Measurements from ENCODE around the gene KCNJ6.

Gene KCNJ6

GRCh38 chr21:37696936-37697335 is 219.3 kb downstream of the KCNJ6 start:
- H3K4me3 ChIP-seq (ENCODE audit: low read depth, low read length), result no peak overlapping the region
- no peak for DNase-seq (ENCODE audit: low read depth)
- TF ChIP-seq, protein P1, sequence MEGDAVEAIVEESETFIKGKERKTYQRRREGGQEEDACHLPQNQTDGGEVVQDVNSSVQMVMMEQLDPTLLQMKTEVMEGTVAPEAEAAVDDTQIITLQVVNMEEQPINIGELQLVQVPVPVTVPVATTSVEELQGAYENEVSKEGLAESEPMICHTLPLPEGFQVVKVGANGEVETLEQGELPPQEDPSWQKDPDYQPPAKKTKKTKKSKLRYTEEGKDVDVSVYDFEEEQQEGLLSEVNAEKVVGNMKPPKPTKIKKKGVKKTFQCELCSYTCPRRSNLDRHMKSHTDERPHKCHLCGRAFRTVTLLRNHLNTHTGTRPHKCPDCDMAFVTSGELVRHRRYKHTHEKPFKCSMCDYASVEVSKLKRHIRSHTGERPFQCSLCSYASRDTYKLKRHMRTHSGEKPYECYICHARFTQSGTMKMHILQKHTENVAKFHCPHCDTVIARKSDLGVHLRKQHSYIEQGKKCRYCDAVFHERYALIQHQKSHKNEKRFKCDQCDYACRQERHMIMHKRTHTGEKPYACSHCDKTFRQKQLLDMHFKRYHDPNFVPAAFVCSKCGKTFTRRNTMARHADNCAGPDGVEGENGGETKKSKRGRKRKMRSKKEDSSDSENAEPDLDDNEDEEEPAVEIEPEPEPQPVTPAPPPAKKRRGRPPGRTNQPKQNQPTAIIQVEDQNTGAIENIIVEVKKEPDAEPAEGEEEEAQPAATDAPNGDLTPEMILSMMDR (conservative IDR thresholded peaks at IDR 0.05; ENCODE audit: low read depth, low read length), result no peak

- TF ChIP-seq, protein P1 (conservative IDR thresholded peaks at IDR 0.05; ENCODE audit: low read depth, low read length), result no peak
- H3K4me3 ChIP-seq (ENCODE audit: low read depth, low read length), result no peak overlapping the region
- no peak for DNase-seq (ENCODE audit: low read depth)
Observed at GRCh38 chr21:37695111-37695510, 221.1 kb downstream of the KCNJ6 start.

DNA sequence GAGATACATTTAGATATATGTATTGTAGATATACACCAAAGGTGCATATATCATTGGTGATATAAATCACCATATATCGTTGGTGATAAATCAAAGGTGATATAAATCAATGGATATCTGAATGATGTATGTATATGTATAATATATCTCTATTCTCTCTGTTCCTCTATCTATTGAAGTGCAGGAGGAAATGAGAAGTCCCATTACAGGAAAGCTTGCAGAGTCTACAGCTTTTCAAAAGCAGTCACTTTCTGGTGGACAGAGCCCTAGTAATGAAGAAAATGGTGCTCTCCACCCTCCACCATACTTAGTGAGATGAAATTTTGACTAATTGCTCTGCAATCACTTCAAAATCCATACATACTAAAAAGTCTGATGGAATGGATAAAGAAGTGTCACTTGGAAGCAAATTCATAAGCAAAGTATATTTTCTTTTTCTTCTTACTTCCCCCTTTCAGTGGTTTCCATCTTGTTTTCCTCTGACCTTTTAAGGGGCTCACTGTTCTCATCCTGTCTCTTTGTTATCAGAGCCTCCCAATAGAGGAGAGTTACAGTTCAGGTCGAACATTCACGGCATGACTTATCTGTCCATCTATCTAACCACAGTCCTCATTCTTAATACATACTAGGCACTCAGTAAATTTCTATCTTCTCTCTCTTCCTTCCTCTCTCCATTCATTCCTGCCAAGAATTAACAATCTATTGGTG is 227.2 kb downstream of the KCNJ6 start:
- TF ChIP-seq, protein P1 (conservative IDR thresholded peaks at IDR 0.05; ENCODE audit: low read depth, low read length), result no peak
- DNase-seq (ENCODE audit: low read depth), result no peak
- no peak overlapping the region for H3K4me3 ChIP-seq (ENCODE audit: low read depth, low read length)

DNA sequence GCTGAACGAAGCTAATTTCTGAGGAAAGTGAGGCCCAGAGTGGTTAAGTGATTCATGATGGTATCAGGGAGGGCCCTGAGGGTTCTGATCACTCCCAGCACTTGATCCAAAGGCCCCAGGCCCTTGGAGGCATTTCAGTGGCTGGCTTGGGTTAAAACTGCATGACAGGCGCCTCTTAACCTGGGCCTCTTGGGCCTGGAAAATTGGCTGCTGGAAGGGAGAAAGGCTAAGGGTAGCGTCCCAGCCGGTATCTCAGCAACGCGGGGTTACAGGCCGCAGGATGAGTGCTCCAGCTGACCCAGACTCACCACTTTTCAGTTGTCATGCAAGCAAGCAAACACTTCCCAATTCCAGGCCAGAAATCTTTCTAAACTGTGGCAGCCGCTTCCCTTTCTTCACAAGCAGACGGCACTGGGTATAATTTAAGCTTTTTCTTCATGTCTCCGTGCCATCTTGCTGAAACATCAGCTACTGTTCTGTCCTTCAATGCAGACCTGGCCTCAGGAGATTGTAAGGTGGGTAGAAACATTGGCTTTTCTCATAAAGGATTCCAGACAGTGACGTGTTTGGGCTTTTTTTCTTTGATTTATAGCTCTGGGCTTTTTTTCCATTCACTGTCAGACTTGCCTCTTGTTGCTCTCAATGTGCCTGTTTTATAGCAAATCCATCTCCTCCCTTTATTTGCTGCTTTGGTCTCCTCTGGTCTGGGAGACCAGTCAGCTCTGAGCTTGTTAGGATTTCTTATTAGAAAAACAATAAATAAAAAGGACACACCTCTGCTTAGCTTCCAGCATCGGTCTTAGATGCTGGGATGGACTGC is 229.1 kb downstream of the KCNJ6 start:
- TF ChIP-seq, protein P1 (conservative IDR thresholded peaks at IDR 0.05; ENCODE audit: low read depth, low read length), result no peak
- no peak overlapping the region for H3K4me3 ChIP-seq (ENCODE audit: low read depth, low read length)
- no peak for DNase-seq (ENCODE audit: low read depth)

GRCh38 chr21:37684547-37684946 is 231.7 kb downstream of the KCNJ6 start:
- TF ChIP-seq, protein P1 (conservative IDR thresholded peaks at IDR 0.05; ENCODE audit: low read depth, low read length), result no peak
- no peak overlapping the region for H3K4me3 ChIP-seq (ENCODE audit: low read depth, low read length)
- no peak for DNase-seq (ENCODE audit: low read depth)

- H3K4me3 ChIP-seq (ENCODE audit: low read depth, low read length), result no peak overlapping the region
- TF ChIP-seq, protein P1 (conservative IDR thresholded peaks at IDR 0.05; ENCODE audit: low read depth, low read length), result no peak
- DNase-seq (ENCODE audit: low read depth), result no peak
Observed at GRCh38 chr21:37684115-37684493, 232.2 kb downstream of the KCNJ6 start.
